Measurements from ENCODE around the gene SLC7A10.

The SLC7A10 gene

DNA sequence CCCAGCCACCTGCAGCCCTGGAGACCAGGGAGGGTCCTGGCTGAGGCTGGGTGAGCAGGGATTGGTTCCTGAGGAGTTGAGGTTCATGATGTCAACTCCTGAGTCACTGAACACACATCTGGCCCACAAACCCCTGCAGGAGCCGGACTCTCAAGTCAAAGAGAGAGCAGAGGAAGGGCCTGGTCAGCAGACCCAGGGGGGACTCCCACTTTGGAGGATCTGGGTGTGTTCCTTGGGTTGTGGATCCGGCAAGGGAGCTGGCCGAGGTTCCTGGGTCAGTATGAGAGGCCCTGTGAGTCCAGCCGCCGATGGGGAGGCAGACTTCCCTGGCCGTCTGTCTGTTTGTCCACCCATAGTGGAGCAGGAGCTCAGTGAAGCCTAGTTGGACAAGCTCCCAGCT lies 4.0 kb downstream of the SLC7A10 start:
- Histone ChIP-seq H2BK120ac (ENCODE audit: insufficient read depth, low read length, poor library complexity) (no peak overlapping the region), H3K36me3 (ENCODE audit: control insufficient read depth in 1 of 2, insufficient read depth in 2 of 2, low read length in 2 of 2) (no peaks in the 10 kb centered on the region), H3K79me2 (ENCODE audit: control insufficient read depth, insufficient read depth, low read length, poor library complexity) (no peaks in the 10 kb centered on the region), H3K9ac (ENCODE audit: low read length) (no peak overlapping the region), H3K18ac (ENCODE audit: low read length) (no peak overlapping the region), H4K8ac (ENCODE audit: low read depth, low read length) (no peak overlapping the region), H3K9me3 (ENCODE audit: insufficient read depth, low read depth, low read length) (peaks cover 4% of the 10 kb centered on the region), H3K27me3 (ENCODE audit: insufficient read depth, low read length) (peaks cover 26% of the 10 kb centered on the region), H3K23ac (ENCODE audit: low read length) (no peak overlapping the region), H2BK5ac (ENCODE audit: low read depth, low read length, poor library complexity) (no peak overlapping the region), H2AFZ (ENCODE audit: insufficient read depth, low read length, poor library complexity) (no peak overlapping the region), H3K4ac (ENCODE audit: low read depth, low read length) (no peak overlapping the region), H3K4me1 (ENCODE audit: control insufficient read depth in 1 of 2, insufficient read depth in 2 of 2, low read length in 2 of 2) (peaks cover 2 to 8% of the 10 kb centered on the region in 2 experiments), H4K91ac (ENCODE audit: low read depth, low read length) (no peak overlapping the region), H4K12ac (ENCODE audit: low read depth, low read length) (no peak overlapping the region), H3K4me3 (ENCODE audit: low read depth, low read length) (no peak overlapping the region), H3K79me1 (ENCODE audit: low read length) (peaks cover 3% of the 10 kb centered on the region), H2AK5ac (ENCODE audit: low read length) (no peak overlapping the region), H3K14ac (ENCODE audit: low read length) (no peak overlapping the region), H3K27ac (ENCODE audit: low read depth, low read length) (no peak overlapping the region), H3K4me2 (ENCODE audit: low read length) (no peak overlapping the region), H2BK12ac (ENCODE audit: low read length) (no peak overlapping the region)
- DNase-seq: no peak
- WGBS (ENCODE audit: extremely low coverage, insufficient coverage, insufficient read length): no CpG with 5 or more reads among the region's 6 CpGs

DNA sequence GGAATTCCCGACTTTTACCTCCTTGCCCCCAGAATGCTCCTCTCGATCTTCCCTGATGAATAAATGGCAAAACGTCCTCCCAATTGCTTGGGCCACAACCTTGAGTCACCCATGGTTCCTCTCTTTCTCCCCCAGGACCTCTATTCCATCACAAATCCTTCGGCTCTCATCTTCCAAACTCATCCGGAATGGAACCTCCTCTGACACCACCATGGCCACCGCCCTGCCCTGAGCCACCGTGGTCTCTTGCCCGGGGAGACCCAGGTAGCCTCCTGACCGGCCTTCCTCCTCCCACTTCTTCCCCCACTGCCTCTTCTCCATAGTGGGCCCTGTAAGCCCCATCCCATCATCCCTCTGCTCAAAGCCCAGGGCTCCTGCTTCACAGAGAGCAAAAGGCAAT lies 4.9 kb downstream of the SLC7A10 start:
- no peak overlapping the region for H2BK5ac ChIP-seq (ENCODE audit: low read depth, low read length, poor library complexity)
- no peak overlapping the region for H3K14ac ChIP-seq (ENCODE audit: low read length)
- DNase-seq: no peak
- no peak overlapping the region for H4K8ac ChIP-seq (ENCODE audit: low read depth, low read length)
- H2AFZ ChIP-seq (ENCODE audit: insufficient read depth, low read length, poor library complexity): no peak overlapping the region
- H2BK12ac ChIP-seq (ENCODE audit: low read length): no peak overlapping the region
- no peak overlapping the region for H3K4me2 ChIP-seq (ENCODE audit: low read length)
- H3K79me1 ChIP-seq (ENCODE audit: low read length): no peaks in the 10 kb centered on the region
- H3K23ac ChIP-seq (ENCODE audit: low read length): no peak overlapping the region
- H3K18ac ChIP-seq (ENCODE audit: low read length): no peak overlapping the region
- no peak overlapping the region for H3K4ac ChIP-seq (ENCODE audit: low read depth, low read length)
- WGBS (ENCODE audit: extremely low coverage, insufficient coverage, insufficient read length): no CpG with 5 or more reads among the region's 9 CpGs
- no peak overlapping the region for H4K12ac ChIP-seq (ENCODE audit: low read depth, low read length)
- peaks cover 17% of the 10 kb centered on the region for H3K27me3 ChIP-seq (ENCODE audit: insufficient read depth, low read length)
- no peak overlapping the region for H3K27ac ChIP-seq (ENCODE audit: low read depth, low read length)
- H4K91ac ChIP-seq (ENCODE audit: low read depth, low read length): no peak overlapping the region
- peaks cover 0 to 2% of the 10 kb centered on the region in 2 experiments for H3K4me1 ChIP-seq (ENCODE audit: control insufficient read depth in 1 of 2, insufficient read depth in 2 of 2, low read length in 2 of 2)
- H2BK120ac ChIP-seq (ENCODE audit: insufficient read depth, low read length, poor library complexity): no peak overlapping the region
- H2AK5ac ChIP-seq (ENCODE audit: low read length): no peak overlapping the region
- H3K9ac ChIP-seq (ENCODE audit: low read length): no peak overlapping the region
- H3K36me3 ChIP-seq (ENCODE audit: control insufficient read depth in 1 of 2, insufficient read depth in 2 of 2, low read length in 2 of 2): no peaks in the 10 kb centered on the region
- no peak overlapping the region for H3K4me3 ChIP-seq (ENCODE audit: low read depth, low read length)
- H3K79me2 ChIP-seq (ENCODE audit: control insufficient read depth, insufficient read depth, low read length, poor library complexity): no peaks in the 10 kb centered on the region
- peaks cover 1% of the 10 kb centered on the region for H3K9me3 ChIP-seq (ENCODE audit: insufficient read depth, low read depth, low read length)

DNA sequence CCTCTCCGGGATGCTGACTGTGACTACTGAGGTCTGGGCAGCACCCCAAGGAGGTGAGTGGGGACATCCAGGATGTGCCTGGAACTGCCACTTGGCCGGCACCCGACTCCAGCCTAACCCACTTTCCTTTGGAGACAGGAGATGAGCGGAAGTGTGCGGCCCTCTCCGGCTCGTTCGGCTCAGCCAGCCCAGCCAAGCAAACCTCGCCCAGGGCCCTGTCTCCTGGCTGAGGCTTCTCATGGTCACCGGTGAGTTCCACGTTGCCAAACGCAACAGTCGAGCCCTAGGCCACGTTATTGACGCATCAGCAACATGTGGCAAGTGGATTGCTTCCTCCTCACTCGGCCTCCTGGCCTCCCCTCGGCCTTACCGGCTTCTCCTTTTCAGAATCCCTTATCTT lies 5.5 kb downstream of the SLC7A10 start:
- Histone ChIP-seq H4K12ac (ENCODE audit: low read depth, low read length) (no peak overlapping the region), H3K4ac (ENCODE audit: low read depth, low read length) (no peak overlapping the region), H3K27ac (ENCODE audit: low read depth, low read length) (no peak overlapping the region), H3K9ac (ENCODE audit: low read length) (no peak overlapping the region), H3K4me3 (ENCODE audit: low read depth, low read length) (no peak overlapping the region), H2AK5ac (ENCODE audit: low read length) (no peak overlapping the region), H3K36me3 (ENCODE audit: control insufficient read depth in 1 of 2, insufficient read depth in 2 of 2, low read length in 2 of 2) (no peaks in the 10 kb centered on the region), H3K79me2 (ENCODE audit: control insufficient read depth, insufficient read depth, low read length, poor library complexity) (no peaks in the 10 kb centered on the region), H3K9me3 (ENCODE audit: insufficient read depth, low read depth, low read length) (no peaks in the 10 kb centered on the region), H2AFZ (ENCODE audit: insufficient read depth, low read length, poor library complexity) (no peak overlapping the region), H3K14ac (ENCODE audit: low read length) (no peak overlapping the region), H2BK120ac (ENCODE audit: insufficient read depth, low read length, poor library complexity) (no peak overlapping the region), H4K91ac (ENCODE audit: low read depth, low read length) (no peak overlapping the region), H4K8ac (ENCODE audit: low read depth, low read length) (no peak overlapping the region), H3K18ac (ENCODE audit: low read length) (no peak overlapping the region), H3K4me2 (ENCODE audit: low read length) (no peak overlapping the region), H3K4me1 (ENCODE audit: control insufficient read depth in 1 of 2, insufficient read depth in 2 of 2, low read length in 2 of 2) (no peaks in the 10 kb centered on the region), H2BK5ac (ENCODE audit: low read depth, low read length, poor library complexity) (no peak overlapping the region), H3K27me3 (ENCODE audit: insufficient read depth, low read length) (peaks cover 12% of the 10 kb centered on the region), H3K23ac (ENCODE audit: low read length) (no peak overlapping the region), H2BK12ac (ENCODE audit: low read length) (no peak overlapping the region), H3K79me1 (ENCODE audit: low read length) (no peaks in the 10 kb centered on the region)
- WGBS (ENCODE audit: extremely low coverage, insufficient coverage, insufficient read length): no CpG with 5 or more reads among the region's 18 CpGs
- DNase-seq: no peak

DNA sequence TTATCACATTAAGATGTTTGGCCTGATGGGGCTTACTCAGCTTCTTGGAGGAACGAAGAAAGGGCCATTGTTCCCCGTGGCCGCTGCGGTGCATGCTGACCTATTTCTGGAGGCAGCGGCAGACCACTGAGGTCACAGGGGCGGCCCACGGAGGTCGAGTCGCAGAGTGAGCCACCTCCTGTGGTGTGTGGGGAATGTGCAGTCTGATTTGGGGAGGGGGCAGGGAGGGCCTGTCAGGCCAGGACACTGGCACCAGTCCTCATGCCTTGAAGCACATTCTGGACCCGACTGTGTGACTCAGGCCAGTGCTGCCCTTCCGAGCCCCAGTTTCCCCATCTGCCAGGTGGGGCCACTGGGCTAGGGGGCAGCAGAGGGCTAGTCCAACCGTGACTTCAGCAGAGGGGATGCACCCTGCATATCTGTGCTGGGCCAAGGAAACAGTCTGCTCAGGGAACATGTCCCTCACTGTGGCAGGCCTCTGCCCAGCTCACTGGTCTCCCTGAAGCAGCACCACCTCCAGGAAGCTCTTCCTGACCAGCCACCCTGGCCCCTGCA lies 6.3 kb downstream of the SLC7A10 start:
- DNase-seq: no peak
- Histone ChIP-seq H3K27ac (ENCODE audit: low read depth, low read length) (no peak overlapping the region), H3K9me3 (ENCODE audit: insufficient read depth, low read depth, low read length) (no peaks in the 10 kb centered on the region), H3K9ac (ENCODE audit: low read length) (no peak overlapping the region), H3K4me1 (ENCODE audit: control insufficient read depth in 1 of 2, insufficient read depth in 2 of 2, low read length in 2 of 2) (no peaks in the 10 kb centered on the region), H3K79me1 (ENCODE audit: low read length) (no peaks in the 10 kb centered on the region), H3K36me3 (ENCODE audit: control insufficient read depth in 1 of 2, insufficient read depth in 2 of 2, low read length in 2 of 2) (no peaks in the 10 kb centered on the region), H3K4me2 (ENCODE audit: low read length) (no peak overlapping the region), H3K27me3 (ENCODE audit: insufficient read depth, low read length) (peaks cover 5% of the 10 kb centered on the region), H2AFZ (ENCODE audit: insufficient read depth, low read length, poor library complexity) (no peak overlapping the region), H2AK5ac (ENCODE audit: low read length) (no peak overlapping the region), H4K91ac (ENCODE audit: low read depth, low read length) (no peak overlapping the region), H3K4ac (ENCODE audit: low read depth, low read length) (no peak overlapping the region), H4K8ac (ENCODE audit: low read depth, low read length) (no peak overlapping the region), H3K4me3 (ENCODE audit: low read depth, low read length) (no peak overlapping the region), H2BK5ac (ENCODE audit: low read depth, low read length, poor library complexity) (no peak overlapping the region), H4K12ac (ENCODE audit: low read depth, low read length) (no peak overlapping the region), H3K79me2 (ENCODE audit: control insufficient read depth, insufficient read depth, low read length, poor library complexity) (no peaks in the 10 kb centered on the region), H3K14ac (ENCODE audit: low read length) (no peak overlapping the region), H3K23ac (ENCODE audit: low read length) (no peak overlapping the region), H2BK12ac (ENCODE audit: low read length) (no peak overlapping the region), H2BK120ac (ENCODE audit: insufficient read depth, low read length, poor library complexity) (no peak overlapping the region), H3K18ac (ENCODE audit: low read length) (no peak overlapping the region)
- no CpG with 5 or more reads among the region's 12 CpGs for WGBS (ENCODE audit: extremely low coverage, insufficient coverage, insufficient read length)

All from trophoblast cell (in vitro differentiated cells and primary cell).